Measurements from ENCODE around the gene NRN1. TPM values are rescaled to one million over a fixed set of nuclear protein-coding genes. Genes with fewer than 3 reads are reported as not detected.

The NRN1 gene
- total and polyA plus RNA-seq, 10 of the 15 experiments (the other 5 are each of a cell fraction or from before 2014, with no cell fraction given): 0.13 to 22.6 (median 0.23) TPM; not detected in 1

- H3K4me3 ChIP-seq: no peak overlapping the region
- no peak overlapping the region for H2AFZ ChIP-seq (ENCODE audit: control insufficient read depth, low read depth, low read length)
- no peak for FAIRE-seq
- intact Hi-C loops (cut with micrococcal nuclease; ENCODE audit: unreplicated experiment) (no loop called here), in situ Hi-C loops (cut with MboI) (no loop called here)
- POLR2A ChIA-PET: interaction anchor here (1.1 kb wide), 1 partner anchor 44 kb away, joined by 3 read pairs; no protein-coding TSS in a partner anchor
- H3K4me1 ChIP-seq (ENCODE audit: control insufficient read depth, insufficient read depth, low read length): no peaks in the 10 kb centered on the region
- no peaks in the 10 kb centered on the region for H3K9me3 ChIP-seq (replicated peaks; ENCODE audit: control insufficient read depth, insufficient read depth, low read length)
- H3K4me2 ChIP-seq (ENCODE audit: control insufficient read depth, insufficient read depth): no peak overlapping the region
- H3K79me2 ChIP-seq (ENCODE audit: control insufficient read depth, insufficient read depth, low read length): no peaks in the 10 kb centered on the region
- H3K27me3 ChIP-seq (replicated peaks in 1 of 2; ENCODE audit: control insufficient read depth in 2 of 2, insufficient read depth in 2 of 2, low read length in 1 of 2): no peaks in the 10 kb centered on the region; a peak in 1 of 4 replicates
- ATAC-seq: no peak
- H3K36me3 ChIP-seq (ENCODE audit: control insufficient read depth in 2 of 2, insufficient read depth in 2 of 2, low read length in 1 of 2): no peaks in the 10 kb centered on the region
- WGBS (ENCODE audit: insufficient coverage, insufficient replicate concordance, low lambda C conversion rate, missing lambda C conversion rate): 30% methylated on average over 9 of the region's 9 CpGs
- CTCF ChIA-PET: no interaction called here
- H3K9ac ChIP-seq (ENCODE audit: control insufficient read depth, insufficient read depth, low read length): no peak overlapping the region
- no peak for DNase-seq (ENCODE audit: low read depth, low spot score)
- no TSS peak for BruUV-seq (replicated peaks)
- H4K20me1 ChIP-seq (ENCODE audit: control insufficient read depth, insufficient read depth): no peaks in the 10 kb centered on the region
- RAD21 ChIA-PET (ENCODE audit: unreplicated experiment): no interaction called here
- SMC1A ChIA-PET (ENCODE audit: uncharacterized antibody, unreplicated experiment): interaction anchor here (1.2 kb wide), 1 partner anchor 509 kb away, joined by 3 read pairs; no protein-coding TSS in a partner anchor
- H3K27ac ChIP-seq (ENCODE audit: control insufficient read depth, insufficient read depth): no peak overlapping the region
- TF ChIP-seq GATAD2B (conservative IDR thresholded peaks at IDR 0.05; ENCODE audit: low read depth) (no peak), FOXM1 (IDR thresholded peaks at IDR 0.05; ENCODE audit: low read depth, low read length) (no peak), ZZZ3 (IDR thresholded peaks at IDR 0.05; ENCODE audit: control insufficient read depth, insufficient read length, low read depth) (no peak), SMARCA5 (IDR thresholded peaks at IDR 0.05) (no peak), ZNF592 (IDR thresholded peaks at IDR 0.05) (no peak), GABPA (IDR thresholded peaks at IDR 0.05; ENCODE audit: low read depth) (no peak), NR2F1 (conservative IDR thresholded peaks at IDR 0.05) (no peak), IKZF2 (IDR thresholded peaks at IDR 0.05) (no peak), ATF7 (IDR thresholded peaks at IDR 0.05; ENCODE audit: low read depth) (no peak), CEBPZ (IDR thresholded peaks at IDR 0.05; ENCODE audit: low read depth, low read length) (no peak), CREB1 (IDR thresholded peaks at IDR 0.05; ENCODE audit: low read depth) (no peak), JUND (IDR thresholded peaks at IDR 0.05; ENCODE audit: low read depth, low read length) (no peak), PBX3 (IDR thresholded peaks at IDR 0.05; ENCODE audit: insufficient replicate concordance, low read depth, low read length) (no peak), BCL11A (IDR thresholded peaks at IDR 0.05; ENCODE audit: low read depth, low read length) (no peak), SUPT20H (IDR thresholded peaks at IDR 0.05; ENCODE audit: borderline replicate concordance, control insufficient read depth, low read depth, low read length) (no peak), CREM (IDR thresholded peaks at IDR 0.05; ENCODE audit: low read depth) (no peak)
Observed at GRCh38 chr6:5979650-5980420, 26.9 kb downstream of the NRN1 start.
